DND-41 (cell line): ENCODE results near the gene LYPLA2.

Experiments used
- ATAC-seq: fragments of 200-7000 bp; cut with Tn5 transposase; 3 replicates; pipeline ENCODE4 v1.9.1; 2021; ENCODE audit warnings: low read depth; ENCODE audit not compliant: insufficient read depth
- DNase-seq: peaks from one replicate; pipeline ENCODE4 v3.0.0-alpha.2; 2020
- H2AFZ ChIP-seq: 2 replicates; pipeline ENCODE4 v1.6.0; 2012; ENCODE audit warnings: low read depth, low read length
- H3K27ac ChIP-seq: 2 replicates; pipeline ENCODE4 v1.5.1; 2012; ENCODE audit warnings: low read length, inconsistent platforms
- H3K27me3 ChIP-seq: fragments of 200-600 bp; sonication (generic); 2 replicates; pipeline ENCODE4 v1.6.0; 2012; ENCODE audit warnings: low read length, mild to moderate bottlenecking, inconsistent platforms; ENCODE audit not compliant: insufficient read depth, poor library complexity
- H3K36me3 ChIP-seq: 2 replicates; pipeline ENCODE4 v1.5.1; 2012; ENCODE audit warnings: low read length, inconsistent platforms; ENCODE audit not compliant: insufficient read depth
- H3K4me1 ChIP-seq: 2 replicates; pipeline ENCODE4 v1.5.1; 2012; ENCODE audit warnings: mild to moderate bottlenecking, low read length; ENCODE audit not compliant: insufficient read depth
- H3K4me2 ChIP-seq: 2 replicates; pipeline ENCODE4 v1.6.0; 2012; ENCODE audit warnings: mild to moderate bottlenecking, moderate library complexity, low read length, inconsistent platforms; ENCODE audit not compliant: insufficient read depth
- H3K4me3 ChIP-seq, 2 experiments: fragments of 200-600 bp in 1 of 2; shearing (Covaris generic) in 1 of 2; 2 replicates each; pipeline ENCODE4 v1.5.1; 2012 to 2016; ENCODE audit warnings: inconsistent platforms in 2 of 2, low read length in 2 of 2, mild to moderate bottlenecking in 2 of 2, low read depth in 1 of 2, moderate library complexity in 1 of 2
- H3K79me2 ChIP-seq: 2 replicates; pipeline ENCODE4 v1.6.0; 2012; ENCODE audit warnings: low read length, inconsistent platforms; ENCODE audit not compliant: insufficient read depth
- H3K9ac ChIP-seq: 2 replicates; pipeline ENCODE4 v1.6.0; 2012; ENCODE audit warnings: low read depth, mild to moderate bottlenecking, inconsistent platforms, low read length, moderate library complexity
- H3K9me3 ChIP-seq: 2 replicates; pipeline ENCODE4 v1.5.1; 2012; ENCODE audit warnings: low read length, moderate library complexity, mild to moderate bottlenecking, inconsistent platforms; ENCODE audit not compliant: insufficient read depth, severe bottlenecking
- H4K20me1 ChIP-seq: 2 replicates; pipeline ENCODE4 v1.6.0; 2012; ENCODE audit warnings: low read length; ENCODE audit not compliant: insufficient read depth
- EZH2 ChIP-seq: IDR thresholded peaks from 3 replicates; pipeline ENCODE4 v1.6.1; 2012; ENCODE audit warnings: borderline replicate concordance, low read depth, mild to moderate bottlenecking, moderate library complexity, low read length, inconsistent platforms; ENCODE audit not compliant: severe bottlenecking
- TF ChIP-seq, protein P1 (sequence below): IDR thresholded peaks from 2 replicates; pipeline ENCODE4 v1.5.1; 2012; ENCODE audit warnings: borderline replicate concordance, low read length, moderate library complexity, mild to moderate bottlenecking; ENCODE audit not compliant: poor library complexity, severe bottlenecking; ENCODE audit errors: extremely low read depth

LYPLA2 gene

GRCh38 chr1:23763041-23763577 lies 27.8 kb upstream of the LYPLA2 start:
- Histone ChIP-seq H3K9ac (no peak overlapping the region), H3K27me3 (no peaks in the 10 kb centered on the region), H3K4me1 (no peaks in the 10 kb centered on the region), H3K9me3 (no peaks in the 10 kb centered on the region), H3K36me3 (peaks cover 63% of the 10 kb centered on the region), H2AFZ (no peak overlapping the region), H3K4me3 (no peak overlapping the region), H3K27ac (no peak overlapping the region), H3K79me2 (no peaks in the 10 kb centered on the region), H4K20me1 (peaks cover 6% of the 10 kb centered on the region), H3K4me2 (no peak overlapping the region)
- DNase-seq: no peak
- no peak for ATAC-seq
- TF ChIP-seq EZH2: no peak
- TF ChIP-seq, protein P1, sequence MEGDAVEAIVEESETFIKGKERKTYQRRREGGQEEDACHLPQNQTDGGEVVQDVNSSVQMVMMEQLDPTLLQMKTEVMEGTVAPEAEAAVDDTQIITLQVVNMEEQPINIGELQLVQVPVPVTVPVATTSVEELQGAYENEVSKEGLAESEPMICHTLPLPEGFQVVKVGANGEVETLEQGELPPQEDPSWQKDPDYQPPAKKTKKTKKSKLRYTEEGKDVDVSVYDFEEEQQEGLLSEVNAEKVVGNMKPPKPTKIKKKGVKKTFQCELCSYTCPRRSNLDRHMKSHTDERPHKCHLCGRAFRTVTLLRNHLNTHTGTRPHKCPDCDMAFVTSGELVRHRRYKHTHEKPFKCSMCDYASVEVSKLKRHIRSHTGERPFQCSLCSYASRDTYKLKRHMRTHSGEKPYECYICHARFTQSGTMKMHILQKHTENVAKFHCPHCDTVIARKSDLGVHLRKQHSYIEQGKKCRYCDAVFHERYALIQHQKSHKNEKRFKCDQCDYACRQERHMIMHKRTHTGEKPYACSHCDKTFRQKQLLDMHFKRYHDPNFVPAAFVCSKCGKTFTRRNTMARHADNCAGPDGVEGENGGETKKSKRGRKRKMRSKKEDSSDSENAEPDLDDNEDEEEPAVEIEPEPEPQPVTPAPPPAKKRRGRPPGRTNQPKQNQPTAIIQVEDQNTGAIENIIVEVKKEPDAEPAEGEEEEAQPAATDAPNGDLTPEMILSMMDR: no peak

GRCh38 chr1:23768733-23769132 lies 22.2 kb upstream of the LYPLA2 start:
- no peak for DNase-seq
- TF ChIP-seq EZH2: no peak
- TF ChIP-seq, protein P1: no peak
- Histone ChIP-seq H3K4me1 (peaks cover 8% of the 10 kb centered on the region; the same call in 1 of the 2 replicates), H2AFZ (no peak overlapping the region), H3K27me3 (no peaks in the 10 kb centered on the region), H3K9me3 (no peaks in the 10 kb centered on the region), H3K4me3 (no peak overlapping the region), H3K27ac (no peak overlapping the region), H3K36me3 (peaks cover 30% of the 10 kb centered on the region), H3K4me2 (no peak overlapping the region), H3K79me2 (no peaks in the 10 kb centered on the region), H4K20me1 (no peaks in the 10 kb centered on the region; the same call in 1 of the 2 replicates), H3K9ac (no peak overlapping the region)
- no peak for ATAC-seq

DNA sequence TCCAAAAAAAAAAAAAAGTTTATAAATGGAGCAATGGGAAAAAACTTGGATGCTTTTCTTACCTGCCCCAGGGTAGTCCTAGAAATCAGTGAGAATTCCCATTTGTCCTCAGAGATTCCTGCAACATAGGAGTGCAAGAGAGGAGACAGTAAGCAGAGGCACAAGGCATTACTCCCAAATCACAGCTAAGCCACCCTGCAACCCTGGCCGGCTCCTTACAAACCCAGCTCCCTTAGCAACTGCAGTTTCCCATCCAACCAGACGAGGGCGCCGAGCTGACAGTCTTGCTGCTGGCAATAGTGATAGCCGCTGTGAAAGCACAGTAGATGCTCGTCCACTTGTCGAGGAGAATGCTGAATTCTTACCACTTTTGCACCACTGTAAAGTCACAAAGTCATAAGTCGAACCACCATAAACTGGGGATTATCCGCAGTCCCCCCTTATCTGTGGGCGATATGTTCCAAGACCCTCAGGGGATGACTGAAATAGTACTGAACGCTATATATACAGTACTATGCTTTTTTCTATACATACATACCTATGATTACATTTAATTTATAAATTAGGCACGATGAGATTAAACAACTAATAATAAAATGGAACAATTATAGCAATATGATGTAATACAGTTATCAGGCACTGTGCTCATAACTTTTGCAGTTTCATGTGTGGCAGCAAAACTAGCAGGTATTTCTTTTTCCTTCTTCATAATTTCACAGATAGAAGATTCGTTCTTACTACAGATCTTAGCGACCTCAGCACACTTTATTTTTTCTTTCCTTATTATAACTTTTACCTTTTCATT lies 18.7 kb upstream of the LYPLA2 start:
- Histone ChIP-seq H3K36me3 (peaks cover 19% of the 10 kb centered on the region), H3K27ac (no peak overlapping the region), H3K27me3 (no peaks in the 10 kb centered on the region), H3K9ac (no peak overlapping the region), H3K79me2 (peaks cover 13% of the 10 kb centered on the region), H3K4me3 (no peak overlapping the region), H2AFZ (peak overlapping the region; percentile 66), H3K4me1 (peaks cover 15% of the 10 kb centered on the region), H3K9me3 (no peaks in the 10 kb centered on the region), H4K20me1 (no peaks in the 10 kb centered on the region), H3K4me2 (peak overlapping the region; percentile 54; the same call in 1 of the 2 replicates)
- peak; percentile 98 for ATAC-seq
- DNase-seq: peak; percentile 86
- no peak for TF ChIP-seq EZH2
- TF ChIP-seq, protein P1: peak; percentile 99
